ENCODE results near the gene BDKRB2. TPM values are rescaled to one million over a fixed set of nuclear protein-coding genes. Genes with fewer than 3 reads are reported as not detected.
"Not testable (repeated sequence)": the region's sequence is repeated elsewhere in the genome, so short reads cannot be mapped to it uniquely, and the experiment has no call there.

BDKRB2 gene
- total and polyA plus RNA-seq, 2 experiments from 2014 or later: 0.14 to 0.21 TPM

DNA sequence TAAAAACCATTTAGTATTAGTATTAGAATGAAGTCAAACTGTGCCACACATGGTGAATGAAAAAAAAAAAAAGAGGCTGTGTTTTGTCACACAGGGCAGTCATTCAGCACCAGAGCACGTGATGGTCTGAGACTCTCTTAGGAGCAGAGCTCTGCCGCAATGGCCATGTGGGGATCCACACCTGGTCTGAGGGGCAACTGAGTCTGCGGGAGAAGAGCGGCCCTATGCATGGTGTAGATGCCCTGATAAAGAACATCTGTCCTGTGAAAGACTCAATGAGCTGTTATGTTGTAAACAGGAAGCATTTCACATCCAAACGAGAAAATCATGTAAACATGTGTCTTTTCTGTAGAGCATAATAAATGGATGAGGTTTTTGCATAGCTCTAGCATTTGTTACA is 39.1 kb downstream of the BDKRB2 start:
- H3F3A ChIP-seq (replicated peaks; ENCODE audit: low read depth): no peaks in the 10 kb centered on the region
- Mint-ChIP-seq H3K36me3 (ENCODE audit: low read depth) (no peaks in the 10 kb centered on the region; the same call in 1 of the 3 replicates), H3K9me3 (peaks cover 31% of the 10 kb centered on the region), H3K27me3 (ENCODE audit: insufficient read depth, low read depth, poor library complexity) (peaks cover 12% of the 10 kb centered on the region), H3K27ac (no peak overlapping the region), H3K4me1 (no peaks in the 10 kb centered on the region; the same call in 2 of the 3 replicates), H3K4me3 (no peak overlapping the region)
- DNase-seq (ENCODE audit: low spot score) (no peak), ATAC-seq (no peak)
- H3K4me2 ChIP-seq: no peak overlapping the region
- TF ChIP-seq, protein P1, sequence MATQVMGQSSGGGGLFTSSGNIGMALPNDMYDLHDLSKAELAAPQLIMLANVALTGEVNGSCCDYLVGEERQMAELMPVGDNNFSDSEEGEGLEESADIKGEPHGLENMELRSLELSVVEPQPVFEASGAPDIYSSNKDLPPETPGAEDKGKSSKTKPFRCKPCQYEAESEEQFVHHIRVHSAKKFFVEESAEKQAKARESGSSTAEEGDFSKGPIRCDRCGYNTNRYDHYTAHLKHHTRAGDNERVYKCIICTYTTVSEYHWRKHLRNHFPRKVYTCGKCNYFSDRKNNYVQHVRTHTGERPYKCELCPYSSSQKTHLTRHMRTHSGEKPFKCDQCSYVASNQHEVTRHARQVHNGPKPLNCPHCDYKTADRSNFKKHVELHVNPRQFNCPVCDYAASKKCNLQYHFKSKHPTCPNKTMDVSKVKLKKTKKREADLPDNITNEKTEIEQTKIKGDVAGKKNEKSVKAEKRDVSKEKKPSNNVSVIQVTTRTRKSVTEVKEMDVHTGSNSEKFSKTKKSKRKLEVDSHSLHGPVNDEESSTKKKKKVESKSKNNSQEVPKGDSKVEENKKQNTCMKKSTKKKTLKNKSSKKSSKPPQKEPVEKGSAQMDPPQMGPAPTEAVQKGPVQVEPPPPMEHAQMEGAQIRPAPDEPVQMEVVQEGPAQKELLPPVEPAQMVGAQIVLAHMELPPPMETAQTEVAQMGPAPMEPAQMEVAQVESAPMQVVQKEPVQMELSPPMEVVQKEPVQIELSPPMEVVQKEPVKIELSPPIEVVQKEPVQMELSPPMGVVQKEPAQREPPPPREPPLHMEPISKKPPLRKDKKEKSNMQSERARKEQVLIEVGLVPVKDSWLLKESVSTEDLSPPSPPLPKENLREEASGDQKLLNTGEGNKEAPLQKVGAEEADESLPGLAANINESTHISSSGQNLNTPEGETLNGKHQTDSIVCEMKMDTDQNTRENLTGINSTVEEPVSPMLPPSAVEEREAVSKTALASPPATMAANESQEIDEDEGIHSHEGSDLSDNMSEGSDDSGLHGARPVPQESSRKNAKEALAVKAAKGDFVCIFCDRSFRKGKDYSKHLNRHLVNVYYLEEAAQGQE (IDR thresholded peaks at IDR 0.05; ENCODE audit: unreplicated experiment): no peak
- TF ChIP-seq POLR2AphosphoS5 (IDR thresholded peaks at IDR 0.05; ENCODE audit: low read depth) (no peak), EZH2phosphoT487 (IDR thresholded peaks at IDR 0.05; ENCODE audit: unreplicated experiment) (no peak), JUNB (IDR thresholded peaks at IDR 0.05; ENCODE audit: unreplicated experiment) (no peak), CREB1 (CRISPR knock-in tag; IDR thresholded peaks at IDR 0.05; ENCODE audit: low read depth) (no peak), STAT1 (IDR thresholded peaks at IDR 0.05; ENCODE audit: unreplicated experiment) (no peak), EZH2 (IDR thresholded peaks at IDR 0.05; ENCODE audit: low read depth, unreplicated experiment) (no peak), NANOG (IDR thresholded peaks at IDR 0.05; ENCODE audit: borderline replicate concordance) (no peak)
- TF ChIP-seq, protein P2, sequence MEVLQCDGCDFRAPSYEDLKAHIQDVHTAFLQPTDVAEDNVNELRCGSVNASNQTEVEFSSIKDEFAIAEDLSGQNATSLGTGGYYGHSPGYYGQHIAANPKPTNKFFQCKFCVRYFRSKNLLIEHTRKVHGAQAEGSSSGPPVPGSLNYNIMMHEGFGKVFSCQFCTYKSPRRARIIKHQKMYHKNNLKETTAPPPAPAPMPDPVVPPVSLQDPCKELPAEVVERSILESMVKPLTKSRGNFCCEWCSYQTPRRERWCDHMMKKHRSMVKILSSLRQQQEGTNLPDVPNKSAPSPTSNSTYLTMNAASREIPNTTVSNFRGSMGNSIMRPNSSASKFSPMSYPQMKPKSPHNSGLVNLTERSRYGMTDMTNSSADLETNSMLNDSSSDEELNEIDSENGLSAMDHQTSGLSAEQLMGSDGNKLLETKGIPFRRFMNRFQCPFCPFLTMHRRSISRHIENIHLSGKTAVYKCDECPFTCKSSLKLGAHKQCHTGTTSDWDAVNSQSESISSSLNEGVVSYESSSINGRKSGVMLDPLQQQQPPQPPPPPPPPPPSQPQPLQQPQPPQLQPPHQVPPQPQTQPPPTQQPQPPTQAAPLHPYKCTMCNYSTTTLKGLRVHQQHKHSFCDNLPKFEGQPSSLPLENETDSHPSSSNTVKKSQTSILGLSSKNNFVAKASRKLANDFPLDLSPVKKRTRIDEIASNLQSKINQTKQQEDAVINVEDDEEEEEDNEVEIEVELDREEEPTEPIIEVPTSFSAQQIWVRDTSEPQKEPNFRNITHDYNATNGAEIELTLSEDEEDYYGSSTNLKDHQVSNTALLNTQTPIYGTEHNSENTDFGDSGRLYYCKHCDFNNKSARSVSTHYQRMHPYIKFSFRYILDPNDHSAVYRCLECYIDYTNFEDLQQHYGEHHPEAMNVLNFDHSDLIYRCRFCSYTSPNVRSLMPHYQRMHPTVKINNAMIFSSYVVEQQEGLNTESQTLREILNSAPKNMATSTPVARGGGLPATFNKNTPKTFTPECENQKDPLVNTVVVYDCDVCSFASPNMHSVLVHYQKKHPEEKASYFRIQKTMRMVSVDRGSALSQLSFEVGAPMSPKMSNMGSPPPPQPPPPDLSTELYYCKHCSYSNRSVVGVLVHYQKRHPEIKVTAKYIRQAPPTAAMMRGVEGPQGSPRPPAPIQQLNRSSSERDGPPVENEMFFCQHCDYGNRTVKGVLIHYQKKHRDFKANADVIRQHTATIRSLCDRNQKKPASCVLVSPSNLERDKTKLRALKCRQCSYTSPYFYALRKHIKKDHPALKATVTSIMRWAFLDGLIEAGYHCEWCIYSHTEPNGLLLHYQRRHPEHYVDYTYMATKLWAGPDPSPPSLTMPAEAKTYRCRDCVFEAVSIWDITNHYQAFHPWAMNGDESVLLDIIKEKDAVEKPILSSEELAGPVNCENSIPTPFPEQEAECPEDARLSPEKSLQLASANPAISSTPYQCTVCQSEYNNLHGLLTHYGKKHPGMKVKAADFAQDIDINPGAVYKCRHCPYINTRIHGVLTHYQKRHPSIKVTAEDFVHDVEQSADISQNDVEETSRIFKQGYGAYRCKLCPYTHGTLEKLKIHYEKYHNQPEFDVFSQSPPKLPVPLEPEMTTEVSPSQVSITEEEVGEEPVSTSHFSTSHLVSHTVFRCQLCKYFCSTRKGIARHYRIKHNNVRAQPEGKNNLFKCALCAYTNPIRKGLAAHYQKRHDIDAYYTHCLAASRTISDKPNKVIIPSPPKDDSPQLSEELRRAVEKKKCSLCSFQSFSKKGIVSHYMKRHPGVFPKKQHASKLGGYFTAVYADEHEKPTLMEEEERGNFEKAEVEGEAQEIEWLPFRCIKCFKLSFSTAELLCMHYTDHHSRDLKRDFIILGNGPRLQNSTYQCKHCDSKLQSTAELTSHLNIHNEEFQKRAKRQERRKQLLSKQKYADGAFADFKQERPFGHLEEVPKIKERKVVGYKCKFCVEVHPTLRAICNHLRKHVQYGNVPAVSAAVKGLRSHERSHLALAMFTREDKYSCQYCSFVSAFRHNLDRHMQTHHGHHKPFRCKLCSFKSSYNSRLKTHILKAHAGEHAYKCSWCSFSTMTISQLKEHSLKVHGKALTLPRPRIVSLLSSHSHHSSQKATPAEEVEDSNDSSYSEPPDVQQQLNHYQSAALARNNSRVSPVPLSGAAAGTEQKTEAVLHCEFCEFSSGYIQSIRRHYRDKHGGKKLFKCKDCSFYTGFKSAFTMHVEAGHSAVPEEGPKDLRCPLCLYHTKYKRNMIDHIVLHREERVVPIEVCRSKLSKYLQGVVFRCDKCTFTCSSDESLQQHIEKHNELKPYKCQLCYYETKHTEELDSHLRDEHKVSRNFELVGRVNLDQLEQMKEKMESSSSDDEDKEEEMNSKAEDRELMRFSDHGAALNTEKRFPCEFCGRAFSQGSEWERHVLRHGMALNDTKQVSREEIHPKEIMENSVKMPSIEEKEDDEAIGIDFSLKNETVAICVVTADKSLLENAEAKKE (CRISPR knock-in tag; IDR thresholded peaks at IDR 0.05): no peak
- TF ChIP-seq, protein P3, sequence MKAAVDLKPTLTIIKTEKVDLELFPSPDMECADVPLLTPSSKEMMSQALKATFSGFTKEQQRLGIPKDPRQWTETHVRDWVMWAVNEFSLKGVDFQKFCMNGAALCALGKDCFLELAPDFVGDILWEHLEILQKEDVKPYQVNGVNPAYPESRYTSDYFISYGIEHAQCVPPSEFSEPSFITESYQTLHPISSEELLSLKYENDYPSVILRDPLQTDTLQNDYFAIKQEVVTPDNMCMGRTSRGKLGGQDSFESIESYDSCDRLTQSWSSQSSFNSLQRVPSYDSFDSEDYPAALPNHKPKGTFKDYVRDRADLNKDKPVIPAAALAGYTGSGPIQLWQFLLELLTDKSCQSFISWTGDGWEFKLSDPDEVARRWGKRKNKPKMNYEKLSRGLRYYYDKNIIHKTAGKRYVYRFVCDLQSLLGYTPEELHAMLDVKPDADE (IDR thresholded peaks at IDR 0.05): no peak
- peaks cover 7% of the 10 kb centered on the region for H3K27me3 ChIP-seq (ENCODE audit: insufficient read depth)
- H3K27ac ChIP-seq (ENCODE audit: low read depth): no peak overlapping the region
- no peak overlapping the region for H3K4me3 ChIP-seq
- no peaks in the 10 kb centered on the region for H3K4me1 ChIP-seq (ENCODE audit: insufficient read depth)
- H2AFZ ChIP-seq: no peak overlapping the region
- H4K20me1 ChIP-seq (replicated peaks; ENCODE audit: insufficient read depth): no peaks in the 10 kb centered on the region
- H3K9me2 ChIP-seq (ENCODE audit: insufficient read depth): peaks cover 9% of the 10 kb centered on the region; the same call in 1 of the 2 replicates
- no peaks in the 10 kb centered on the region for H3K79me2 ChIP-seq (replicated peaks; ENCODE audit: insufficient read depth)
- H3K36me3 ChIP-seq (ENCODE audit: insufficient read depth): no peaks in the 10 kb centered on the region

DNA sequence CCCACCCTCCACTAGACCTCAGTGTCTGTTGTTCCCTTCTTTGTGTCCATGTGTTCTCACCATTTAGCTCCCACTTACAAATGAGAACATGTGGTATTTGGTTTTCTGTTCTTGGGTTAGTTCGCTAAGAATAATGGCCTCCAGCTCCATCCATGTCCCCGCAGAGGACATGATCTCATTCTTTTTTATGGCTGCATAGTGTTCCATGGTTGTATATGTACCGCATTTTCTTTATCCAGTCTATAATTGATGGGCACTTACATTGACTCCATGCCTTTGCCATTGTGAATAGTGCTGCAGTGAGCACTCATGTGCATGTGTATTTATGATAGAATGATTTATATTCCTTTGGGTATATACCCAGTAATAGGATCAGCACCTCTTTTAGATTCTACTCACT is 40.4 kb downstream of the BDKRB2 start:
- not testable (repeated sequence) for H3K4me1 ChIP-seq (ENCODE audit: insufficient read depth); H3K9me2 ChIP-seq (ENCODE audit: insufficient read depth); DNase-seq (ENCODE audit: low spot score); H3K36me3 Mint-ChIP-seq (ENCODE audit: low read depth); H3K4me1 Mint-ChIP-seq; H3K36me3 ChIP-seq (ENCODE audit: insufficient read depth); H3K4me2 ChIP-seq; H3K27me3 ChIP-seq (ENCODE audit: insufficient read depth); H3K4me3 ChIP-seq; ATAC-seq; H3K27ac ChIP-seq (ENCODE audit: low read depth); H3K27ac Mint-ChIP-seq; H2AFZ ChIP-seq; H3F3A ChIP-seq (replicated peaks; ENCODE audit: low read depth); H4K20me1 ChIP-seq (replicated peaks; ENCODE audit: insufficient read depth); H3K4me3 Mint-ChIP-seq; H3K79me2 ChIP-seq (replicated peaks; ENCODE audit: insufficient read depth)
- peaks cover 11% of the 10 kb centered on the region for H3K27me3 Mint-ChIP-seq (ENCODE audit: insufficient read depth, low read depth, poor library complexity)
- peaks cover 31% of the 10 kb centered on the region for H3K9me3 Mint-ChIP-seq

All from GM23338 (cell line).